Heart right ventricle (tissue), 16 donors: ENCODE data around the gene HMCN2. TPM values are rescaled to one million over a fixed set of nuclear protein-coding genes. Genes with fewer than 3 reads are reported as not detected.
A peak's percentile ranks its signal among the peaks of the same experiment; 100 is the strongest.

Experiments used
- ATAC-seq, 8 donors: fragments of 200-7000 bp; cut with Tn5 transposase; one replicate each; pipeline ENCODE4 v1.9.1; 2020; ENCODE audit warnings: mild to moderate bottlenecking in 8 of 8, moderate library complexity in 8 of 8, moderate number of reproducible peaks in 1 of 8
- DNase-seq, 2 donors: peaks; one replicate each; pipeline ENCODE4 v3.0.0-alpha.2; 2020
- H3K27ac ChIP-seq, 10 donors: fragments of 200-600 bp; sonication (generic) in 2 of 10; one replicate each; pipeline versions ENCODE4 v1.5.0 to v1.8.0; 2020 to 2022; ENCODE audit warnings: mild to moderate bottlenecking in 3 of 10
- H3K27me3 ChIP-seq, 7 donors: fragments of 200-600 bp; one replicate each; pipeline ENCODE4 v1.8.0; 2021 to 2022; ENCODE audit warnings: mild to moderate bottlenecking in 2 of 7
- H3K36me3 ChIP-seq, 9 donors: fragments of 200-600 bp; sonication (generic) in 1 of 9; one replicate each; pipeline versions ENCODE4 v1.5.0 to v1.8.0; 2020 to 2022; ENCODE audit warnings: mild to moderate bottlenecking in 2 of 9
- H3K4me1 ChIP-seq, 9 donors: fragments of 200-600 bp; sonication (generic) in 1 of 9; one replicate each; pipeline versions ENCODE4 v1.5.0 to v1.8.0; 2020 to 2022; ENCODE audit warnings: mild to moderate bottlenecking in 4 of 9
- H3K4me3 ChIP-seq, 10 donors: fragments of 200-600 bp; sonication (generic) in 2 of 10; one replicate each; pipeline versions ENCODE4 v1.5.0 to v1.8.0; 2020 to 2022; ENCODE audit warnings: mild to moderate bottlenecking in 7 of 10, moderate library complexity in 2 of 10
- H3K9me3 ChIP-seq, 11 donors: fragments of 200-600 bp in 10 of 11; sonication (generic) in 2 of 11; one replicate each; pipeline versions ENCODE4 v1.5.0 to v1.8.0; 2013 to 2022; ENCODE audit warnings: mild to moderate bottlenecking in 2 of 11, control low read depth in 1 of 11, moderate library complexity in 1 of 11
- WGBS, 2 donors: extraction: QIAGEN DNeasy Blood & Tissue Kit; methylation state at CpG; one replicate each; pipeline ENCODE4 v1.1.7; 2013; ENCODE audit warnings: inconsistent platforms in 1 of 2; 5-methylcytosine and 5-hydroxymethylcytosine counted together
- intact Hi-C, 10 donors: fragments of 100-400 bp; cut with DNase I; formaldehyde crosslinking; loops; one replicate each; pipeline versions ENCODE4 v1.11.1 to v1.14.2; 2022
- polyA plus RNA-seq, 2 donors: library from polyadenylated mRNA; stranded (reverse); fragments of 200-250 nt; gene quantifications; one replicate each; pipeline ENCODE4 v1.2.3, GENCODE V29; 2013
- total RNA-seq, 10 donors: library from RNA; stranded (reverse); fragmentation: NEBNext Ultra II Directional in 3 of 10; extraction: Animal tissue kit (Norgen Biotek cat#: 25700) in 3 of 10; gene quantifications; one replicate each; pipeline versions ENCODE4 v1.2.1 to v1.2.4, GENCODE V29; 2021 to 2023
- TF ChIP-seq, protein P1 (sequence below), 9 donors: fragments of 200-600 bp; sonication (generic) in 2 of 9; IDR thresholded peaks; one replicate each; pipeline versions ENCODE4 v1.5.0 to v1.8.0; 2021 to 2022; ENCODE audit warnings: antibody characterized with exemption in 9 of 9, mild to moderate bottlenecking in 5 of 9, moderate library complexity in 1 of 9
- donor health status: Arrhythmogenic right ventricular cardiomyopathy.
- donor health status: ischemic (EF 13 %, LVEDD 7.1; RV severe dilation, severe dysfunction).
- donor health status: healthy with polysubstance abuse.
- donor health status: DM: no; HTN: yes; CAD: no.
- donor health status: DM: no; HTN: no; CAD: no.
- donor health status: ischemic (EF 25% LVEDD 6.9; RV normal size, moderate dysfunction).
- donor health status: ischemic (EF 25% LVEDD 5.7; RV mildly dilated, moderate dysfunction).
- donor health status: healthy.
- donor health status: DM: yes; HTN: yes; CAD: no.
- donor health status: Ischemic cardiomyopathy.
- donor health status: ischemic (EF 35%, LVEDD 5.7; RV mildly dilated, moderate dysfunction).
- donor health status: nonischemic (EF 11% LVEDD 7.7; RV severe dilation, severe dysfunction).
- donor health status: DM: yes; HTN: yes; CAD: no.
- donor health status: PGD.
- donor health status: ischemic (EF 29% LVEDD 5.4; RV normal size, mild dysfunction).
- donor health status: nonischemic (EF 23%, LVEDD 6.1; RV moderate dilation, normal function).

HMCN2 gene
- total and polyA plus RNA-seq, 12 donors, result 2.6 to 10.2 (median 4.9) TPM

DNA sequence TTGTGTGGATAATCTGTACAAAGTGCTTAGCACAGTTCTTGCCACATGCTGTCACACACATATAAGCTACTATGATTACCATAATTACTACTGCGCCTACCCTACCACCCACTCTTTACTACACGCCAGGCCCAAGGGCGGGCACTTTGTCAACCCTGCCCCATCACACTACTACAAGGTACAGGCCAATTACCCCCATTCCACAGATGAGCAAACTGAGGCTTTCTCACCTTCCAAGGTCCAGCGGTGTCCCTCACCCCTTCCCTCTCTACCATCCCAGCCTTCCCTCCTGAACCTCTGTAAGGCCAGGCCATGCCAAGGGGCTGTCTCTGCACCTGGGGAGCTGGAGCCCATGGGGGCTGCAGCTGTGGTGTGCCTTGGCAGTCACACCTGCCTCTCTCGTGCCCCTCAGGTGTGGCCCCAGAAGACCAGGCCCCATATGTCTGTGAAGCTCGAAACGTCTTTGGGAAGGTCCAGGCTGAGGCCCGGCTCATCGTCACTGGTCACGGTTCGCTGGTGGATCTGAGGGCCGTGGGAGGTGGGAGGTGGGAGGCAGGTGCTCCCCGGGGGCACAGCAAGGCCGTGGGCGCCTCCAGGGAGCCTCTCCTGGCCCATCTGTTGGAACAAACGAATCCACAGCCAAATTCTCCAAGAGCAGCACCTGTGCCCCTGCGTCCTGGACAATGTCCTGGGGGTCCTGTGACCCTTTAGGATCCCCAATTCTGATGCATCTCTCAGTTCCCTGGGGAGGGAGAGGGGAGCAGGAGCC is 54.6 kb downstream of the HMCN2 start:
- no peak for ATAC-seq
- no peak for DNase-seq
- H3K4me1 ChIP-seq, result peaks cover 0 to 19% (median 6%) of the 10 kb centered on the region in 9 donors
- peaks cover 0 to 42% (median 16%) of the 10 kb centered on the region in 7 donors for H3K27me3 ChIP-seq
- H3K4me3 ChIP-seq, result peak overlapping the region in 1 of 10 donors; percentile 2
- peak overlapping the region in 3 of 10 donors; percentile 26 to 28 (median 26) for H3K27ac ChIP-seq
- no peaks in the 10 kb centered on the region for H3K9me3 ChIP-seq
- WGBS, 2 donors, result 81 to 85% methylated on average over 17 of the region's 17 CpGs
- peaks cover 0 to 2% (median 0%) of the 10 kb centered on the region in 9 donors for H3K36me3 ChIP-seq
- TF ChIP-seq, protein P1, sequence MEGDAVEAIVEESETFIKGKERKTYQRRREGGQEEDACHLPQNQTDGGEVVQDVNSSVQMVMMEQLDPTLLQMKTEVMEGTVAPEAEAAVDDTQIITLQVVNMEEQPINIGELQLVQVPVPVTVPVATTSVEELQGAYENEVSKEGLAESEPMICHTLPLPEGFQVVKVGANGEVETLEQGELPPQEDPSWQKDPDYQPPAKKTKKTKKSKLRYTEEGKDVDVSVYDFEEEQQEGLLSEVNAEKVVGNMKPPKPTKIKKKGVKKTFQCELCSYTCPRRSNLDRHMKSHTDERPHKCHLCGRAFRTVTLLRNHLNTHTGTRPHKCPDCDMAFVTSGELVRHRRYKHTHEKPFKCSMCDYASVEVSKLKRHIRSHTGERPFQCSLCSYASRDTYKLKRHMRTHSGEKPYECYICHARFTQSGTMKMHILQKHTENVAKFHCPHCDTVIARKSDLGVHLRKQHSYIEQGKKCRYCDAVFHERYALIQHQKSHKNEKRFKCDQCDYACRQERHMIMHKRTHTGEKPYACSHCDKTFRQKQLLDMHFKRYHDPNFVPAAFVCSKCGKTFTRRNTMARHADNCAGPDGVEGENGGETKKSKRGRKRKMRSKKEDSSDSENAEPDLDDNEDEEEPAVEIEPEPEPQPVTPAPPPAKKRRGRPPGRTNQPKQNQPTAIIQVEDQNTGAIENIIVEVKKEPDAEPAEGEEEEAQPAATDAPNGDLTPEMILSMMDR (IDR thresholded peaks at IDR 0.05), result no peak
- intact Hi-C loops, result loop anchor here in 2 of 10 donors (10.0 kb wide), 1 partner anchor 55 kb away; the partner anchor contains the start of gene HMCN2 (in 2 of the 2)

DNA sequence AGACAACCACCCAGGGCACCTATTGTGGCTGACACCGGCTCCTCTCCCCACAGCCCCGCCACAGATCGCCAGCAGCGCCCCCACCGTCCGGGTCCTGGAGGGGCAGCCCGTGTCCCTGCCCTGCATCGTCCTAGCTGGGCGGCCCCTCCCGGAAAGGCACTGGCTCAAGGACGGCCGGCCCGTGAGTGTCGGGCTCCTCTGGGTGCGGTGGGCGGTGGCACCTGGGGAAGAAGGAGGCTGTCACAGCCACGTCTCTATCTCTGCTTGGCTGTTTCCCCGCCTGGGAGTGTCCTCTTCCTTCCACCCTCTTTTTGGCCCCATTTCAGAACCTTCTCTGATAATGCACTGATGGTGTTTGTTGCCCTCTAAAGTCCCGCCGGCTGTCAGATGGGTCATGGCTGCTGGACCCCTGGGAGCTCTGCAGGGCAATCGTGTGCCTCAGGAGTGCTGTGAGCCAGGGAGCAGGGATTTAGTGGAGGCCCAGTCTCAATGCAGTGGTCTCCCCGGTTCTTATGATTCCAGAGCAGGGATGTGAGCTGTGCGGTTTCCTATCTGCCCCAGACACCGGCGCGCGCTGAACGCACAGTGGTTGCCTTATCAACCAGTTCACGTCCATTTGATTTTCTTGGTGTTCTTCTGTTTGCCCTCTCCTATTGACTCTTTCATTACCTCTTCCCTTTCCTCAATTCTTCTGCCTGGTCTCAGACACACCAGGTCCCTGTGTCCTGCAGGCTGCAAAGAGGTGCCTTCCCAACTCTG is 55.3 kb downstream of the HMCN2 start:
- Histone ChIP-seq H3K36me3 (peaks cover 0 to 8% (median 0%) of the 10 kb centered on the region in 9 donors), H3K27me3 (peaks cover 0 to 50% (median 16%) of the 10 kb centered on the region in 7 donors), H3K4me1 (peaks cover 0 to 19% (median 6%) of the 10 kb centered on the region in 9 donors), H3K4me3 (peak overlapping the region in 1 of 10 donors; percentile 2), H3K27ac (peak overlapping the region in 3 of 10 donors; percentile 26 to 28 (median 26)), H3K9me3 (no peaks in the 10 kb centered on the region)
- DNase-seq (peak; percentile 28 to 42), ATAC-seq (peak in 7 of 8 donors; percentile 27 to 72 (median 39))
- TF ChIP-seq, protein P1 (IDR thresholded peaks at IDR 0.05), result peak in 5 of 9 donors; percentile 21 to 41 (median 28)
- 23 to 29% methylated on average over 29 of the region's 29 CpGs for WGBS, 2 donors
- intact Hi-C loops, result loop anchor here in 2 of 10 donors (10.0 kb wide), 1 partner anchor 56 kb away; the partner anchor contains the start of gene HMCN2 (in 2 of the 2)

DNA sequence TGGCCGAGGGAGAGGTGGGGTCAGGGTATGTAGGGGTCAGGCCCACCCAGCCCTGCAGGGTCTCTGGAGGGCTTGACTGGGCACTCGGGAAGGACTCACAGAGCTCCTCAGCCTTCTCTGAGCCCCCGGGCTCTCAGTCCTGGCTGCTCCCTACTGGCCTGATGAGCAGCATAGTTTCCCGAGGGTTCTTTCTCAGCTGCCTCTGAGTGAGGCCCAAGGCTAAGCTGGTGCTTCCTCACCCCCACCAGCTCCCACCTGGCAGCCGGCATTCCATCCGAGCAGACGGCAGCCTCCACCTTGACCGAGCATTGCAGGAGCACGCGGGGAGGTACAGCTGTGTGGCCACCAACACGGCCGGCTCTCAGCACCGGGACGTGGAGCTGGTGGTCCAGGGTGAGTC is 56.0 kb downstream of the HMCN2 start:
- 85 to 88% methylated on average over 14 of the region's 14 CpGs for WGBS, 2 donors
- intact Hi-C loops, result loop anchor here in 2 of 10 donors (10.0 kb wide), 1 partner anchor 57 kb away; the partner anchor contains the start of gene HMCN2 (in 2 of the 2)
- Histone ChIP-seq H3K9me3 (no peaks in the 10 kb centered on the region), H3K27ac (no peak overlapping the region), H3K4me3 (no peak overlapping the region), H3K27me3 (peaks cover 0 to 56% (median 16%) of the 10 kb centered on the region in 7 donors), H3K36me3 (peaks cover 0 to 10% (median 0%) of the 10 kb centered on the region in 9 donors), H3K4me1 (peaks cover 0 to 19% (median 6%) of the 10 kb centered on the region in 9 donors)
- TF ChIP-seq, protein P1 (IDR thresholded peaks at IDR 0.05), result no peak
- ATAC-seq (no peak), DNase-seq (no peak)
